Peyer's patch (tissue), 4 donors: Measurements from ENCODE around the gene LRBA.

Experiments
- CTCF ChIP-seq, 6 experiments: fragments of 450-650 bp in 4 of 6; fragments of 200-600 bp in 2 of 6; sonication (generic) in 1 of 6; IDR thresholded peaks; one replicate each; pipeline ENCODE4 v1.5.1; 2017 to 2019; ENCODE audit warnings: antibody characterized with exemption in 6 of 6, mild to moderate bottlenecking in 3 of 6, moderate library complexity in 1 of 6
- POLR2A ChIP-seq, 2 donors: fragments of 450-650 bp; IDR thresholded peaks; one replicate each; pipeline ENCODE4 v1.5.1; 2017; ENCODE audit warnings: antibody characterized with exemption in 2 of 2, mild to moderate bottlenecking in 2 of 2, moderate library complexity in 2 of 2

GRCh38 chr4:150363721-150364688, 651.1 kb downstream of the LRBA start:
- TF ChIP-seq CTCF (IDR thresholded peaks at IDR 0.05) (no peak), POLR2A (IDR thresholded peaks at IDR 0.05) (no peak)
